ENCODE measurements around the gene GTF3C1.
"Not testable (repeated sequence)": the region's sequence is repeated elsewhere in the genome, so short reads cannot be mapped to it uniquely, and the experiment has no call there.

GTF3C1 gene

DNA sequence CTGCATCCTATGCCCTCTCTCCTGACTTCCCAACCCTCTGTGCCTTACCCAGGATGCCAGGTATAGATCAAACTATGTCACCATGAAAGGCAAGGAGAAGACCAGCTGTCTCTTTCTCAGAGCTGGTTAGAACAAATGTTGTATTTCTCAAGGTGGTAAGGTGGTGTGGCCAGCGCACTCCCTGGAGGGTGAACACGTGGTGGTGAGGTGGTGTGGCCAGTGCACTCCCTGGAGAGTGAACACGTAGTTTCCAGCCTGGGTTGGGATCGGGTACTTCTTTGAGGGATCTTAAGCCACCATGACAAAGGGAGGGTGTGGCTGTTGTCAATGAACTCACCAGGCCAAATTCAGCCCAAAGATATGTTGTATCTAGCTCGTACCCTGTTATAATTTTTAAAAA, 27.0 kb upstream of the GTF3C1 start:
- H3K79me2 ChIP-seq, result no peaks in the 10 kb centered on the region
- H3K4me1 ChIP-seq, result no peaks in the 10 kb centered on the region
- no peak overlapping the region for H3K9ac ChIP-seq
- no peak overlapping the region for H3K4me2 ChIP-seq (ENCODE audit: low read length)
- H3K36me3 ChIP-seq (ENCODE audit: control insufficient read depth, insufficient read depth, low read length), result no peaks in the 10 kb centered on the region
- H3K27me3 ChIP-seq (ENCODE audit: control insufficient read depth, insufficient read depth, low read length), result no peaks in the 10 kb centered on the region
- no peaks in the 10 kb centered on the region for H3K9me3 ChIP-seq (ENCODE audit: control insufficient read depth, low read length)
- TF ChIP-seq, protein P1, sequence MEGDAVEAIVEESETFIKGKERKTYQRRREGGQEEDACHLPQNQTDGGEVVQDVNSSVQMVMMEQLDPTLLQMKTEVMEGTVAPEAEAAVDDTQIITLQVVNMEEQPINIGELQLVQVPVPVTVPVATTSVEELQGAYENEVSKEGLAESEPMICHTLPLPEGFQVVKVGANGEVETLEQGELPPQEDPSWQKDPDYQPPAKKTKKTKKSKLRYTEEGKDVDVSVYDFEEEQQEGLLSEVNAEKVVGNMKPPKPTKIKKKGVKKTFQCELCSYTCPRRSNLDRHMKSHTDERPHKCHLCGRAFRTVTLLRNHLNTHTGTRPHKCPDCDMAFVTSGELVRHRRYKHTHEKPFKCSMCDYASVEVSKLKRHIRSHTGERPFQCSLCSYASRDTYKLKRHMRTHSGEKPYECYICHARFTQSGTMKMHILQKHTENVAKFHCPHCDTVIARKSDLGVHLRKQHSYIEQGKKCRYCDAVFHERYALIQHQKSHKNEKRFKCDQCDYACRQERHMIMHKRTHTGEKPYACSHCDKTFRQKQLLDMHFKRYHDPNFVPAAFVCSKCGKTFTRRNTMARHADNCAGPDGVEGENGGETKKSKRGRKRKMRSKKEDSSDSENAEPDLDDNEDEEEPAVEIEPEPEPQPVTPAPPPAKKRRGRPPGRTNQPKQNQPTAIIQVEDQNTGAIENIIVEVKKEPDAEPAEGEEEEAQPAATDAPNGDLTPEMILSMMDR (IDR thresholded peaks at IDR 0.05), result no peak
- no peak overlapping the region for H3K4me3 ChIP-seq (ENCODE audit: low read depth, low read length)
- H3K27ac ChIP-seq, result no peak overlapping the region
- H2AFZ ChIP-seq, result no peak overlapping the region

DNA sequence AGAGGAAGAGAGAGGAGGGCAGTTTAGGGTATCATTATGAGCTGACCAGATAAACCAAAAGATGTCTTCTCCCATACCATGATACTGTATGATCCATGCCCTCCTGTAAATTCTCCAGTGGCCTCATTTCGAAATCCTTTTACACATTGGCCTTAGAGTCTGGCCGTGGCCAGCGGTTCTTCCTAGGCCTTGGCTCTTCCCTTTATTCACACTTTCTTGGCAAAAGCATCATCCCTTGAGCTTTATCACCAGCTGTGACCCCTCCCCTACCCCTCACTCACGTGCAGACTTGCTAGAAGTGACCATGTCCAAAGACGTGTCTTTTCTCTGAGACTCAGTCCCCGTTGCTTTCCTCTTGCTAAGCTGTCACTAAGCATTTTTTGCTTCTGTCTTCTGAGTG, 23.0 kb upstream of the GTF3C1 start:
- Histone ChIP-seq H3K9me3 (ENCODE audit: control insufficient read depth, low read length) (no peaks in the 10 kb centered on the region), H3K4me2 (ENCODE audit: low read length) (no peak overlapping the region)

DNA sequence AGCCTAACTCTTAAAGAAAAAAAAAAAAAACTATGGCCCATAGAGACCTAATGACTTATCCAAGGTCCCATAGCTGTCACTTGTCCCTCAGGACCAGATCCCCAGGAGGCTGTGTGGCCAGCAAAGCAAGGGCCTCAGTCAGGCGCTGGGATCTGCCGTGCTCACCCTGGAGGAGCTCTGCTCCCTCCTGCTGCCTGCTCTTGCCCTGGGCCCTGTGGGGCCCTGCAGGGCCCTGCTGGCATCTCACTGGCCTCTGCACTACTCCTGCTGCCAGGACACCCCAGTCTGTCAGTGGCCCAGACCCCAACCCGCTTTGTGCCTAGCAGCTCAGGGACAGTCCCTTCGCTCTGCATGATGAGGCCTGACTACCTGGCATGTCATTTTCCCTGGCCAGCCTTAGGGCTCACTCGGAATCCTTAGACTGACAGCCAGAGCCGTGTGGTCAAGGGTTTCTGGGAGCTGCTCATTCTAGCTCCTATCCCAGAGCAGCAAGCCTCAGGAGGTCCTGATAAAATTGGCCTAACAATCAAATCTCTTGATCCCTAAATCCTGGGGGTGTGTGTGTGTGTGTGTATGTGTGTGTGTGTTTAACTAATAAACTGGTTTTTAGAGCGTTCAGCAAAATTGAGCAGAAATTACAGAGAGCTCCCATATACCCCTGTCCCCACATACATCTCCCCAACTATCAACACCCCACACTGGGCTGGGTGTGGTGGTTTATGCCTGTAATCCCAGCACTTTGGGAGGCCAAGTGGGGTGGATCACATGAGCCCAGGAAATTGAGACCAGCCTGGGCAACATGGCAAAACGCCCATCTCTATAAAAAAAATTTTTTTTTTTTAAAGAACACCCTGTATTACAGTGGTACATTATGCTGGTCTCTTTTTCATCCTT, 22.0 kb upstream of the GTF3C1 start:
- H3K9me3 ChIP-seq (ENCODE audit: control insufficient read depth, low read length), result no peaks in the 10 kb centered on the region
- H3K27ac ChIP-seq, result no peak overlapping the region
- no peak overlapping the region for H3K4me3 ChIP-seq (ENCODE audit: low read depth, low read length)
- H3K79me2 ChIP-seq, result no peaks in the 10 kb centered on the region
- H3K27me3 ChIP-seq (ENCODE audit: control insufficient read depth, insufficient read depth, low read length), result no peaks in the 10 kb centered on the region
- H3K9ac ChIP-seq, result no peak overlapping the region
- H3K4me1 ChIP-seq, result no peaks in the 10 kb centered on the region
- H3K4me2 ChIP-seq (ENCODE audit: low read length), result no peak overlapping the region
- no peaks in the 10 kb centered on the region for H3K36me3 ChIP-seq (ENCODE audit: control insufficient read depth, insufficient read depth, low read length)
- no peak overlapping the region for H2AFZ ChIP-seq
- TF ChIP-seq, protein P1 (IDR thresholded peaks at IDR 0.05), result no peak

More for the DNA sequence above, 23.0 kb upstream of the GTF3C1 start:
- H2AFZ ChIP-seq, result no peak overlapping the region
- TF ChIP-seq, protein P1 (IDR thresholded peaks at IDR 0.05), result no peak
- no peak overlapping the region for H3K9ac ChIP-seq
- H3K36me3 ChIP-seq (ENCODE audit: control insufficient read depth, insufficient read depth, low read length), result no peaks in the 10 kb centered on the region
- H3K27ac ChIP-seq, result no peak overlapping the region
- no peak overlapping the region for H3K4me3 ChIP-seq (ENCODE audit: low read depth, low read length)
- no peaks in the 10 kb centered on the region for H3K79me2 ChIP-seq
- no peaks in the 10 kb centered on the region for H3K27me3 ChIP-seq (ENCODE audit: control insufficient read depth, insufficient read depth, low read length)
- no peaks in the 10 kb centered on the region for H3K4me1 ChIP-seq

DNA sequence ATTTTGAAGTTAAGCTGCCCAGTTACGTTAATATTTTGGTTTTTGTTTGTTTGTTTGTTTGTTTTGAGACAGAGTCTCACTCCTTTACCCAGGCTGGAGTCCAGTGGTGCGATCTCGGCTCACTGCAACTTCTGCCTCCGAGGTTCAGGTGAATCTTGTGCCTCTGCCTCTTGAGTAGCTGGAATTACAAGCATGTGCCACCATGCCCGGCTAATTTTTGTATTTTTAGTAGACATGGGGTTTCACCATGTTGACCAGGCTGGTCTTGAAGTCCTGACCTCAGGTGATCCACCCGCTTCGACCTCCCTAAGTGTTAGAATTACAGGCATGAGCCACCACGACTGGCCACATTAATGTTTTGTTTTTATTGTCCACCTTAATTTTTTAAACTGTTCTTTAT, 21.3 kb upstream of the GTF3C1 start:
- H3K27ac ChIP-seq; H3K9ac ChIP-seq; H3K9me3 ChIP-seq (ENCODE audit: control insufficient read depth, low read length); H2AFZ ChIP-seq; H3K27me3 ChIP-seq (ENCODE audit: control insufficient read depth, insufficient read depth, low read length); H3K36me3 ChIP-seq (ENCODE audit: control insufficient read depth, insufficient read depth, low read length); H3K79me2 ChIP-seq; H3K4me2 ChIP-seq (ENCODE audit: low read length); H3K4me3 ChIP-seq (ENCODE audit: low read depth, low read length); H3K4me1 ChIP-seq: not testable (repeated sequence)

DNA sequence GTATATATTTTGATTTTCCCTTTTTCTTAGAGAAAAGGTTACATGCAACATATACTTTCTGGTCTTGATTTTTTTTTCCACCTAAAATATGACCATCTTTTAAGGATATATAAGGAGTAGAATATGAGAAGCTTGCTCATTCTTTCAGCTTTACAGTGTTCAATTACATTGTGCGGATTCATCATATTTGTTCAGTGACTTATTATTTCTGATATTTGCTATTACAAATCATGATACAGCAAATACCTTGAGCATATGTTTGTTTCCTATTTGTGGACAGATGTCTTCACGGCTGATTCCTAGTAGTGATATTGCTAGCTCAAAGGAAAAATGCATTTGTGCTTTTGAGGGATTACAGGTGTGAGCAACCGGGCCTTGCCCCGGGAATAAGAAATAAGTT, 18.4 kb upstream of the GTF3C1 start:
- Histone ChIP-seq H3K4me3 (ENCODE audit: low read depth, low read length) (no peak overlapping the region), H3K79me2 (peaks cover 5% of the 10 kb centered on the region), H3K27ac (no peak overlapping the region), H2AFZ (no peak overlapping the region), H3K4me2 (ENCODE audit: low read length) (no peak overlapping the region), H3K36me3 (ENCODE audit: control insufficient read depth, insufficient read depth, low read length) (no peaks in the 10 kb centered on the region), H3K27me3 (ENCODE audit: control insufficient read depth, insufficient read depth, low read length) (no peaks in the 10 kb centered on the region), H3K9ac (no peak overlapping the region), H3K9me3 (ENCODE audit: control insufficient read depth, low read length) (no peaks in the 10 kb centered on the region), H3K4me1 (no peaks in the 10 kb centered on the region)
- TF ChIP-seq, protein P1 (IDR thresholded peaks at IDR 0.05), result no peak
